Panc1 (cell line): ENCODE measurements around the gene SYT9. TPM values are rescaled to one million over a fixed set of nuclear protein-coding genes. Genes with fewer than 3 reads are reported as not detected.
A peak's percentile ranks its signal among the peaks of the same experiment; 100 is the strongest.

ENCODE experiments used
- ATAC-seq: fragments of 200-7000 bp; cut with Tn5 transposase; 2 replicates; pipeline ENCODE4 v1.9.1; 2020; ENCODE audit warnings: mild to moderate bottlenecking, moderate library complexity
- BruUV-seq: library from RNA; stranded (reverse); fragments of 400-500 nt; replicated peaks from 2 replicates; lab custom pipeline; 2021; lab: Mats Ljungman, UMichigan
- CTCF ChIA-PET: fragments of 300-600 bp; sonication (Branson Sonifier 250); formaldehyde crosslinking; loops from one replicate; lab custom pipeline; 2022; ENCODE audit warnings: antibody characterized with exemption; lab: Charles Lee
- POLR2A ChIA-PET: fragments of 300-600 bp; sonication (Branson Sonifier 250); formaldehyde crosslinking; loops from one replicate; lab custom pipeline; 2022; ENCODE audit warnings: antibody characterized with exemption; lab: Charles Lee
- DNase-seq: peaks from one replicate; pipeline ENCODE4 v3.0.0-alpha.2; 2010; ENCODE audit warnings: low read depth, low spot score
- H3K27ac ChIP-seq: 2 replicates; pipeline ENCODE4 v1.5.1; 2011; ENCODE audit warnings: mild to moderate bottlenecking, low read length, inconsistent platforms
- H3K27me3 ChIP-seq: fragments of 200-500 bp; sonication (Bioruptor generic); 2 replicates; pipeline ENCODE4 v1.6.0; 2014; ENCODE audit warnings: low read length, inconsistent platforms; ENCODE audit not compliant: control insufficient read depth, insufficient read depth
- H3K36me3 ChIP-seq: fragments of 200-500 bp; sonication (Bioruptor generic); 2 replicates; pipeline ENCODE4 v1.5.1; 2014; ENCODE audit warnings: inconsistent platforms, mild to moderate bottlenecking, low read length, moderate library complexity; ENCODE audit not compliant: control insufficient read depth, insufficient read depth
- H3K4me1 ChIP-seq: 2 replicates; pipeline ENCODE4 v1.5.1; 2011; ENCODE audit warnings: inconsistent platforms, mild to moderate bottlenecking, low read length, moderate library complexity; ENCODE audit not compliant: control insufficient read depth, insufficient read depth
- H3K4me3 ChIP-seq, 2 experiments: 2 replicates each; pipeline ENCODE4 v1.5.1; 2011 to 2012; ENCODE audit warnings: low read depth in 2 of 2, low read length in 2 of 2, mild to moderate bottlenecking in 2 of 2, inconsistent platforms in 1 of 2, moderate library complexity in 1 of 2
- H3K9me3 ChIP-seq: fragments of 200-500 bp; sonication (Bioruptor generic); 2 replicates; pipeline ENCODE4 v1.5.1; 2014; ENCODE audit warnings: low read depth, mild to moderate bottlenecking, inconsistent platforms, low read length, moderate library complexity; ENCODE audit not compliant: control insufficient read depth, insufficient read depth
- POLR2AphosphoS5 ChIP-seq: IDR thresholded peaks from 2 replicates; pipeline ENCODE4 v1.6.1; 2012; ENCODE audit warnings: mild to moderate bottlenecking, low read depth, low read length, moderate library complexity
- REST ChIP-seq, 2 experiments: IDR thresholded peaks; 2 replicates each; pipeline ENCODE4 v1.6.1; 2011 to 2012; ENCODE audit warnings: low read depth in 2 of 2, control low read depth in 1 of 2, low read length in 1 of 2, mild to moderate bottlenecking in 1 of 2, moderate library complexity in 1 of 2; ENCODE audit not compliant: insufficient read depth in 1 of 2
- SIN3A ChIP-seq: IDR thresholded peaks from 2 replicates; pipeline ENCODE4 v1.6.1; 2012; ENCODE audit warnings: low read depth, mild to moderate bottlenecking, low read length, moderate library complexity, borderline replicate concordance; ENCODE audit not compliant: insufficient read depth
- TCF7L2 ChIP-seq: IDR thresholded peaks from 2 replicates; pipeline ENCODE4 v1.6.1; 2011; ENCODE audit warnings: mild to moderate bottlenecking, low read depth, low read length, inconsistent platforms
- in situ Hi-C: cut with HindIII; loops from 2 replicates; pipeline ENCODE4 v1.10.0; 2016; ENCODE audit warnings: low sequenced_read_pairs, low pct_unique_long_range_greater_than_20kb
- intact Hi-C: fragments of 100-400 bp; cut with micrococcal nuclease; formaldehyde crosslinking; loops from one replicate; pipeline ENCODE4 v1.10.0; 2022; ENCODE audit not compliant: unreplicated experiment
- total RNA-seq: library from RNA; stranded (reverse); gene quantifications from one replicate; pipeline ENCODE4 v1.2.1, GENCODE V29; 2021; ENCODE audit not compliant: unreplicated experiment
- TF ChIP-seq, protein P1 (sequence below): fragments of 450-650 bp; IDR thresholded peaks from 2 replicates; pipeline ENCODE4 v1.5.1; 2017; ENCODE audit warnings: mild to moderate bottlenecking

The SYT9 gene
- total RNA-seq, 1 experiment from 2014 or later, result 3.7 TPM

GRCh38 chr11:7484131-7484530 lies 232.4 kb downstream of the SYT9 start:
- in situ Hi-C loops, result no loop called here
- POLR2A ChIA-PET, result no interaction called here

DNA sequence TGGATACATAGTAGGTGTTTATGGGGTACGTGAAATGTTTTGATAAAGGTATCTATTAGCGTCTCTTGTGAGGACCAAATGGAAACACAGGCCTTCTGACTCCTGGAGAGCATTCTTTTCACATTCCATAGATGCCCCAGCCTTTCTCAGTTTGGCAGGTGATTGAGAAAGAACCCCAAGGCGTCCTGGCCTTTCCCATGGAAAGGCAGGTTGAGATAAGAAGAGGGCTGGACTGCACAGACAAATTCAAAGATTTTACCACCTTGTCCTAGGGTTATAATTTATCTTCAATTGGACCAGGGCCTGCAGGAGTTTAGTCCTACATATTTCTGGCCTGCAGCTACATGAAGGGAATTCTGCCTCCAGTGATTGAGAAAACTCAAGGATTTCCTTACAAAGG lies 232.9 kb downstream of the SYT9 start:
- ATAC-seq, result no peak
- H3K4me3 ChIP-seq, result no peak overlapping the region
- CTCF ChIA-PET, result no interaction called here
- no peak overlapping the region for H3K27ac ChIP-seq
- in situ Hi-C loops, result no loop called here
- intact Hi-C loops, result no loop called here
- no peaks in the 10 kb centered on the region for H3K9me3 ChIP-seq
- BruUV-seq, result no TSS peak
- POLR2A ChIA-PET, result interaction anchor here (0.6 kb wide), 1 partner anchor 13 kb away, joined by 19 read pairs; no protein-coding TSS in a partner anchor
- peaks cover 3% of the 10 kb centered on the region; the same call in 1 of the 2 replicates for H3K27me3 ChIP-seq
- no peaks in the 10 kb centered on the region for H3K36me3 ChIP-seq
- no peaks in the 10 kb centered on the region for H3K4me1 ChIP-seq
- TF ChIP-seq, protein P1, sequence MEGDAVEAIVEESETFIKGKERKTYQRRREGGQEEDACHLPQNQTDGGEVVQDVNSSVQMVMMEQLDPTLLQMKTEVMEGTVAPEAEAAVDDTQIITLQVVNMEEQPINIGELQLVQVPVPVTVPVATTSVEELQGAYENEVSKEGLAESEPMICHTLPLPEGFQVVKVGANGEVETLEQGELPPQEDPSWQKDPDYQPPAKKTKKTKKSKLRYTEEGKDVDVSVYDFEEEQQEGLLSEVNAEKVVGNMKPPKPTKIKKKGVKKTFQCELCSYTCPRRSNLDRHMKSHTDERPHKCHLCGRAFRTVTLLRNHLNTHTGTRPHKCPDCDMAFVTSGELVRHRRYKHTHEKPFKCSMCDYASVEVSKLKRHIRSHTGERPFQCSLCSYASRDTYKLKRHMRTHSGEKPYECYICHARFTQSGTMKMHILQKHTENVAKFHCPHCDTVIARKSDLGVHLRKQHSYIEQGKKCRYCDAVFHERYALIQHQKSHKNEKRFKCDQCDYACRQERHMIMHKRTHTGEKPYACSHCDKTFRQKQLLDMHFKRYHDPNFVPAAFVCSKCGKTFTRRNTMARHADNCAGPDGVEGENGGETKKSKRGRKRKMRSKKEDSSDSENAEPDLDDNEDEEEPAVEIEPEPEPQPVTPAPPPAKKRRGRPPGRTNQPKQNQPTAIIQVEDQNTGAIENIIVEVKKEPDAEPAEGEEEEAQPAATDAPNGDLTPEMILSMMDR, result 0 out of 2 replicates have a peak, but pooled peaks have one; percentile 4
- no peak for TF ChIP-seq POLR2AphosphoS5
- no peak for DNase-seq

More at GRCh38 chr11:7484131-7484530, 232.4 kb downstream of the SYT9 start:
- Histone ChIP-seq H3K4me1 (no peaks in the 10 kb centered on the region), H3K4me3 (no peak overlapping the region), H3K9me3 (no peaks in the 10 kb centered on the region), H3K27me3 (peaks cover 5% of the 10 kb centered on the region), H3K27ac (no peak overlapping the region), H3K36me3 (no peaks in the 10 kb centered on the region)
- ATAC-seq (no peak), DNase-seq (no peak)
- CTCF ChIA-PET, result no interaction called here
- BruUV-seq, result no TSS peak
- no peak for TF ChIP-seq REST (IDR thresholded peaks at IDR 0.05; ENCODE audit: insufficient read depth in 1 of 2, low read depth in 2 of 2, low read length in 1 of 2)
- no peak for TF ChIP-seq TCF7L2
- TF ChIP-seq, protein P1, result no peak
- no peak for TF ChIP-seq POLR2AphosphoS5
- no peak for TF ChIP-seq SIN3A
- intact Hi-C loops, result no loop called here
